Prostate gland (tissue), 2 donors: ENCODE results near the gene ITGAD. TPM values are rescaled to one million over a fixed set of nuclear protein-coding genes. Genes with fewer than 3 reads are reported as not detected.

Experiments used
- DNase-seq: peaks from one replicate; pipeline ENCODE4 v3.0.0-alpha.2; 2019; ENCODE audit warnings: low spot score
- H3K27ac ChIP-seq, 2 donors: fragments of 200-600 bp; sonication (generic); 2 replicates each; pipeline ENCODE4 v1.5.1; 2017 to 2019
- H3K27me3 ChIP-seq: fragments of 200-600 bp; sonication (generic); replicated peaks from 2 replicates; pipeline ENCODE4 v1.5.1; 2019; ENCODE audit not compliant: insufficient read depth
- H3K36me3 ChIP-seq, 2 donors: fragments of 200-600 bp; sonication (generic); 1 replicate in 1 of 2; 2 replicates in 1 of 2; pipeline versions ENCODE4 v1.5.1 to v1.8.1; 2017 to 2019
- H3K4me1 ChIP-seq: fragments of 200-600 bp; sonication (generic); replicated peaks from 2 replicates; pipeline ENCODE4 v1.5.1; 2019
- H3K4me3 ChIP-seq, 2 donors: fragments of 200-600 bp; sonication (generic); 2 replicates each; pipeline ENCODE4 v1.5.1; 2017 to 2019
- H3K9me3 ChIP-seq: fragments of 200-600 bp; sonication (generic); 2 replicates; pipeline ENCODE4 v1.5.1; 2017
- POLR2A ChIP-seq: fragments of 450-650 bp; IDR thresholded peaks from one replicate; pipeline ENCODE4 v1.6.1; 2016; ENCODE audit warnings: antibody characterized with exemption, mild to moderate bottlenecking
- POLR2AphosphoS5 ChIP-seq: sonication (generic); formaldehyde crosslinking; IDR thresholded peaks from one replicate; pipeline ENCODE4 v1.6.1; 2017; ENCODE audit warnings: antibody characterized with exemption
- WGBS: methylation state at CpG from one replicate; pipeline ENCODE4 v1.1.5; 2018; 5-methylcytosine and 5-hydroxymethylcytosine counted together
- intact Hi-C: fragments of 100-400 bp; cut with DNase I; formaldehyde crosslinking; loops from one replicate; pipeline ENCODE4 v1.14.2; 2022
- total RNA-seq, 2 donors: library from RNA; depleted of rRNA; stranded (reverse); fragments of >200 nt; gene quantifications; one replicate each; pipeline ENCODE4 v1.1.0, GENCODE V29; 2016
- TF ChIP-seq, protein P1 (sequence below), 4 experiments: fragments of 200-600 bp in 2 of 4; fragments of 450-650 bp in 2 of 4; sonication (generic) in 2 of 4; IDR thresholded peaks; 1 replicate in 3 of 4; 2 replicates in 1 of 4; pipeline ENCODE4 v1.5.1; 2016 to 2019; ENCODE audit warnings: antibody characterized with exemption in 4 of 4, mild to moderate bottlenecking in 2 of 4, moderate library complexity in 2 of 4

Gene ITGAD
- total RNA-seq, 2 donors from 2014 or later, result not detected

DNA sequence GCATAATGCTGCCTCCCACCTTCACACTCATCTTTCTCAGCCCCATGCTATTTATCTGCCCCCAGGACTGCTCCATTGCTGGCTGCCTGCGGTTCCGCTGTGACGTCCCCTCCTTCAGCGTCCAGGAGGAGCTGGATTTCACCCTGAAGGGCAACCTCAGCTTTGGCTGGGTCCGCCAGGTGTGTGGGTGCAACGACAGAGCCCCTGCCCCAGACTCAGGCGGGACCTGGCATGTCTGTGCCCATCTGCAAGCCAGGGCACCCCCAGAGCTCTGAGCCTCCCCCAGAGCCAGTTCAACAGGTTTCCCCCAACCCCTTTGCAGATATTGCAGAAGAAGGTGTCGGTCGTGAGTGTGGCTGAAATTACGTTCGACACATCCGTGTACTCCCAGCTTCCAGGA lies 12.9 kb upstream of the ITGAD start:
- H3K36me3 ChIP-seq, result no peaks in the 10 kb centered on the region
- WGBS, result 64% methylated on average over 12 of the region's 12 CpGs
- no peak for DNase-seq
- no peak overlapping the region for H3K4me3 ChIP-seq
- no peaks in the 10 kb centered on the region for H3K27me3 ChIP-seq
- H3K27ac ChIP-seq, result no peak overlapping the region
- H3K9me3 ChIP-seq, result no peaks in the 10 kb centered on the region
- intact Hi-C loops, result no loop called here
- H3K4me1 ChIP-seq, result no peaks in the 10 kb centered on the region
- TF ChIP-seq POLR2A (no peak), POLR2AphosphoS5 (no peak)
- TF ChIP-seq, protein P1, sequence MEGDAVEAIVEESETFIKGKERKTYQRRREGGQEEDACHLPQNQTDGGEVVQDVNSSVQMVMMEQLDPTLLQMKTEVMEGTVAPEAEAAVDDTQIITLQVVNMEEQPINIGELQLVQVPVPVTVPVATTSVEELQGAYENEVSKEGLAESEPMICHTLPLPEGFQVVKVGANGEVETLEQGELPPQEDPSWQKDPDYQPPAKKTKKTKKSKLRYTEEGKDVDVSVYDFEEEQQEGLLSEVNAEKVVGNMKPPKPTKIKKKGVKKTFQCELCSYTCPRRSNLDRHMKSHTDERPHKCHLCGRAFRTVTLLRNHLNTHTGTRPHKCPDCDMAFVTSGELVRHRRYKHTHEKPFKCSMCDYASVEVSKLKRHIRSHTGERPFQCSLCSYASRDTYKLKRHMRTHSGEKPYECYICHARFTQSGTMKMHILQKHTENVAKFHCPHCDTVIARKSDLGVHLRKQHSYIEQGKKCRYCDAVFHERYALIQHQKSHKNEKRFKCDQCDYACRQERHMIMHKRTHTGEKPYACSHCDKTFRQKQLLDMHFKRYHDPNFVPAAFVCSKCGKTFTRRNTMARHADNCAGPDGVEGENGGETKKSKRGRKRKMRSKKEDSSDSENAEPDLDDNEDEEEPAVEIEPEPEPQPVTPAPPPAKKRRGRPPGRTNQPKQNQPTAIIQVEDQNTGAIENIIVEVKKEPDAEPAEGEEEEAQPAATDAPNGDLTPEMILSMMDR (IDR thresholded peaks at IDR 0.05), result no peak

DNA sequence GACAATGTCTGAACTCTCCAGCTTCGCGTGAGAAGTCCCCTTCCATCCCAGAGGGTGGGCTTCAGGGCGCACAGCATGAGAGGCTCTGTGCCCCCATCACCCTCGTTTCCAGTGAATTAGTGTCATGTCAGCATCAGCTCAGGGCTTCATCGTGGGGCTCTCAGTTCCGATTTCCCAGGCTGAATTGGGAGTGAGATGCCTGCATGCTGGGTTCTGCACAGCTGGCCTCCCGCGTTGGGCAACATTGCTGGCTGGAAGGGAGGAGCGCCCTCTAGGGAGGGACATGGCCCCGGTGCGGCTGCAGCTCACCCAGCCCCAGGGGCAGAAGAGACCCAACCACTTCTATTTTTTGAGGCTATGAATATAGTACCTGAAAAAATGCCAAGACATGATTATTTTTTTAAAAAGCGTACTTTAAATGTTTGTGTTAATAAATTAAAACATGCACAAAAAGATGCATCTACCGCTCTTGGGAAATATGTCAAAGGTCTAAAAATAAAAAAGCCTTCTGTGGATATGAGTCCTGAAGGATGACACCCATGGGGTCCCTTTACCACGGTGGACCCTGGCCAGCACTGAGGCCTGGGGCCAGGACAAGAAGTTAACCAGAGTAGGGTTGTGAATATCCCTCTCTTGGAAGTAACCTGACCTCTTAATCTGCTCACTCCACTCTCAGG lies 10.5 kb upstream of the ITGAD start:
- H3K4me3 ChIP-seq, result no peak overlapping the region
- H3K27me3 ChIP-seq, result no peaks in the 10 kb centered on the region
- H3K27ac ChIP-seq, result no peak overlapping the region
- no peaks in the 10 kb centered on the region for H3K36me3 ChIP-seq
- no peak for TF ChIP-seq POLR2A
- TF ChIP-seq POLR2AphosphoS5, result no peak
- TF ChIP-seq, protein P1 (IDR thresholded peaks at IDR 0.05), result peak in 2 of 4 experiments; percentile 22 to 52
- H3K9me3 ChIP-seq, result no peaks in the 10 kb centered on the region
- WGBS, result 21% methylated on average over 14 of the region's 14 CpGs
- H3K4me1 ChIP-seq, result no peaks in the 10 kb centered on the region
- intact Hi-C loops, result no loop called here
- DNase-seq, result peak; percentile 16

DNA sequence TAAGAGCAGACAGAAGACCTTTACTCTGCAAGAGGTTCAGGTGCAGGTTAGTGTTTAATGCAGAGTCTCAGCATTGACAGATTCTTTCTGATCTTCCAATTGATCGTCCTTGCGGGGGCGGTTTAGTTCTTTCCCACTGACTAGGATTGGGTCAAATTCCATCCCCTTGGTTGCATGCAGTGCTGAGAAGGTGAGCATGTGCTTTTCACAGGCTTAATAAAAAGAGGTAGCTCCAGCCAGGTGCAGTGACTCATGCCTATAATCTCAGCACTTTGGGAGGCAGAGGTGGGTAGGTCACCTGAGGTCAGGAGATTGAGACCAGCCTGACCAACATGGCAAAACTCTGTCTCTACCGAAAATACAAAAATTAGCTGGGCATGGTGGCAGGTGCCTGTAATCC lies 7.5 kb upstream of the ITGAD start:
- Histone ChIP-seq H3K9me3 (no peaks in the 10 kb centered on the region), H3K4me1 (no peaks in the 10 kb centered on the region), H3K36me3 (no peaks in the 10 kb centered on the region), H3K27ac (no peak overlapping the region), H3K27me3 (peaks cover 2% of the 10 kb centered on the region), H3K4me3 (no peak overlapping the region)
- DNase-seq, result no peak
- TF ChIP-seq POLR2A, result no peak
- TF ChIP-seq POLR2AphosphoS5, result no peak
- TF ChIP-seq, protein P1 (IDR thresholded peaks at IDR 0.05), result no peak
- WGBS, result 65% methylated on average over 4 of the region's 4 CpGs
- intact Hi-C loops, result no loop called here

DNA sequence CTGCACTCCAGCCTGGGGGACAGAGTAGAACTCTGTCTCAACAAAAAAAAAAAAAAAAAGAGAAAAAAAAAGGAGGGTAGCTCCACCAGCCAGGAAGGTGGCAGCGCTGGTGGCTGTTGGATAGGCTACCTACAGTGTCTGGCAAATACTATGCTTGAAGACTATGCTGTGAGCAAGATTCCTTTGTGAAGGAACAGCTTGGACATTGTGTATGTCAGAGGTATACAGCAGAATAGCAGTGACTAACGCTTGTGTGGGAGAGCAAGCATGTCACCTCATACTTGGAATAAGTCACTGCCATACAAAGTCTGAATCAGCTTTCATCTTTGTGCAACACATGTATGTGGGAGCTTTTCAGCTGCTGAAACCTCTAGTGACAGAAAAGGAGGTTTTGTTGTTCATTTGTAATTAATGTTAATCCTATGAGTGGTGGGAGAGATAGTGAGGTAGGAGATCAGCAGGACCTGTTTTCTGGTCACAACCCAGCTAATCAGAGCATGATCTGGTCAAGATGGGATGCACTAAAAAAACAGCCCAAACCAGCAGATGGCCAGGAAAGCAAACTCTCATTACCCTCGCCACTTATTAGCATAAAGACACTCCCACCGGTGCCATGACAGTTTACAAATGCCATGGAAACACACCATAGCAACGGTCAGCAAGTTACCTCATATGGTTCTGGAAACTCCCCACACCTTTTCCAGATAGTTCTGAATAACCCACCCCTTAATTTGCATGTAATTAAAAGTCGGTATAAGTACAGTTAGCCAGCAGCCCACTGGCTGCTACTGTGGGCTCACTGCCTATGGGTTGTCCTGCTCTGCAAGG lies 6.8 kb upstream of the ITGAD start:
- TF ChIP-seq, protein P1 (IDR thresholded peaks at IDR 0.05), result no peak
- TF ChIP-seq POLR2A (no peak), POLR2AphosphoS5 (no peak)
- intact Hi-C loops, result no loop called here
- WGBS, result 41% methylated on average over 6 of the region's 6 CpGs
- no peak for DNase-seq
- Histone ChIP-seq H3K4me1 (no peaks in the 10 kb centered on the region), H3K36me3 (no peaks in the 10 kb centered on the region), H3K4me3 (no peak overlapping the region), H3K27me3 (peaks cover 2% of the 10 kb centered on the region), H3K27ac (no peak overlapping the region), H3K9me3 (no peaks in the 10 kb centered on the region)
